HG02870 (cell line): ENCODE results near the gene CDK3.
"Not testable (repeated sequence)": the region's sequence is repeated elsewhere in the genome, so short reads cannot be mapped to it uniquely, and the experiment has no call there.

Experiments
- ATAC-seq: cut with Tn5 transposase; IDR thresholded peaks from one replicate; pipeline ENCODE4 v1.9.1; 2021; ENCODE audit warnings: mild to moderate bottlenecking, moderate library complexity; ENCODE audit not compliant: unreplicated experiment

CDK3 gene

DNA sequence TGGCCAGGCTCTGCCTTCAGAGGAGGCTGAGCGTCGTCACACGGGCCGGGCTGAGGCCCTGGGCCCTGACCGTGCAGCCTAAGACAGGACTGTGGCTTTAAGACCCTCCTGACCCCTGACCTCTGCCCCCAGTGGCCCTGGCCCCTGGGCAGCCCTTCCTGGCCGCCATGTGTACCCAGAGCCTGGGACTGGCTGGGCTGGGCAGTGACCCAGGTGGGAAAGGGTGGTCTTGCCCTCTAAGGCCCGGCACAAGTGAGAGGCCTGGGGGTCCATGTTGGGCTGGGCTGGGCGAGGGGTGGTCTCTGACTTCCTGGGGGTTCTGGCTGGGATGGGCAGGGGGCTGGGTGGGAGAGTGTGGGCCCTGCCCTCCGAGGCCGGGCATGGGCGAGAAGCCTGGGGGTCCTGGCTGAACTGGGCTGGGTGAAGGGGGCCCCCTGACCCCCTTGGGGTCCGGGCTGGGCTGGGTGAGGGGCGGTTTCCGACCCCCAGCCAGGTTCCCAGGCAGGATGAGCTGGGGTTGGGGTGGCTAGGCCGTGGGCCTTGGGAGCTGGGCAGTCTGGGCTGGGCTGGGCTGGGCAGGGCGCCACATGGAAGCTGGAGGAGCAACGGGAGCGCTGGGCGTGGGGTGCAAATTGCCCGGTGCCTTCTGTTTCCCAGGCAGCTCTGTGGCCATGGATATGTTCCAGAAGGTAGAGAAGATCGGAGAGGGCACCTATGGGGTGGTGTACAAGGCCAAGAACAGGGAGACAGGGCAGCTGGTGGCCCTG is at the start of gene CDK3:
CDK3 (plus strand) TSS at position 101 of the 767 bp plus-strand sequence; CDS start at position 672, 571 bp downstream.
- ATAC-seq = no peak

DNA sequence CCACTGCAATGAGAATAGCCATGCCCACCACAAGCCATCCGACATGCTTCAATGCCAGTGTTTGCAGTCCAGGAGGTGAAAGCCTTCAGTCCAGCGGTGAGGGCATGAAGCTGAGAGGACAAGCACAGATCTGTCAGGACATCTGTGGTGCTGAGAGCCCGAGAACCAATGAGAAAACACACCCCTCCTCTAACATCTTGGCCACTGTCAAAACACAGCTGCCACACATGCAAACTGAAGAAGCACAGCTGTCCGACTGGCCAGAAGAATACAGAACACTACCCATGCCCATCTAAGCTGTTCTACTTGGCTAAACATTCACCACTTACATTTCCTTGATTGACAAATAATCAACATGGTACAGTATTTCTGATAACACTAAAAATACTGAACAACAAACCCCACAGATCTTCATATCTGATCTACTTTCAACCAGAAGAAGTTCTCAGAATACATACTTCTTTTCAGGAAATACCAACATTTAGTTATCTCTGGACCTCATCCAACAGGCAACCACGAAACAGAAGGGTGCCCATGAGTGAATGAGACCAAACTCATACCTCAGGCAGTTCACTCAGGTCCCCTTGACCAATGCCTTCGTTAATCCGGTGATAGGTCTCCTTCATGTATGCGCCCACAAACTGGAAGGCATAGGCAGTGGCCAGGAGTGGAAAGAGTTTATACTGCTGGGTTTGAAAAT is 49.6 kb upstream of the CDK3 start:
- no peak for ATAC-seq

DNA sequence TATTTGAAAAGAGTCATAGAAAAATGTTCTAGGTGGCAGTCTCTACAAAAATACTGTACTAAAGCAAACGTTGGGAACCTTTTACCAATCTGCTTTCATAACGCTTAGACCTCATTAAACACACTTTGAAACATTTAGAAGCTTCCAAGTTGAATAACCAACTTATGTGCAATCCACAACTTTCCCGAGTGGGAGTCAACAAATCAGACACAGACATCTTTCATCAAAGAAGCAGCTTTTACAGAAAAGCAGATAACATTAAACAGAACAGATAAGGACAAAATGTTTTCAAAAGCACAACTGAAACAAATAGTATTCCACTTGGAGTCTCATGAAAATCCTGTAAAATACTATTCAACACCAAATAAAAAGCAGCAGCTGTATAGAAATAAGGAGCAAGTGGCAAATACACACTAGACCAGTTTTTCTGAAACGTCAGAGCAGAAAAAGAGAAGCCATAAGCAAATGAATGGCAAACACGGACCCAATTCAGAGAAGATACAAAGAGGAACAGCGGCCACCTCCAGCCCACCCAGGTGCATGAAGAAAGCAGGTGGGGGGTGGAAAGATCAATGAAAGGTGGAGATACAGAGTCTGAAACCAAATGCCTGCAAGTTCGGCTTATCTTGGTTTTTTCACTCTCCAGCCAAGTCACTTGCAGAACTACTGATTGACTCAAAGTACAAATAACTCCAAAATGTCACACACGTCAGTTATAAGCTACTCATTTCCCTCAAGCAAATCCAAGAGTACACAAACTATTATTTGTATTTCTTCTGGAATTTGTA is 41.4 kb upstream of the CDK3 start:
- ATAC-seq = no peak

DNA sequence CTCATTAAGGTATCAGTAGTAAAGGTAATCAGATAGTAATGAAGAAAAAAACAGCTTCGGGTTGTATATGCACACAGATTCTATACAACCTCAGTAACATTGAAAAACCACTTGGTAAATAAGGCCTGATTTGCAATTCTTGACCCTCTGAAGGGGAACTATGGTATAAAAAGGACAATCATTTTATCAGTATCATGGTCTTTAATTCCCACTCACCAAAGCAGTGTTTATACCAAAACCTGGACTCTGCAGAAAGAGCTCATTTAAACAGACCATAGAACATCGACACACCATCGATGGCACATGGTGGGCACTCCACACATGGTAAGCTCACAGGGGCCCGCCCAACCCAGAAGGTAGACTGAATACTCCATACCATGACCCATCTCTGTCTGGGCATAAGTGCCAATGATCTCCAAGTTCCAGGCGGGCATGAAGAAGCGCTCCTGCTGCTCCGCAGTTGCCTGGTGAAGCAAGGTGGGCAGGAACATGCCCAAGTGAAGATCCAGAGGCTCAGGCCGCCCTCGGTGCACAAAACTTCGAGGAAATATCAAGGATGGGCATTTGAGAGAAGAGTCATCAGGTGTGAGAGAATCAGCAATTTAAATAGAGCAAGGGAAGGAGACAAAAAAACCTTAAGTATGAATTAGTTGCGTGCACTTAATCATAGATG is 40.7 kb upstream of the CDK3 start:
- ATAC-seq = no peak

DNA sequence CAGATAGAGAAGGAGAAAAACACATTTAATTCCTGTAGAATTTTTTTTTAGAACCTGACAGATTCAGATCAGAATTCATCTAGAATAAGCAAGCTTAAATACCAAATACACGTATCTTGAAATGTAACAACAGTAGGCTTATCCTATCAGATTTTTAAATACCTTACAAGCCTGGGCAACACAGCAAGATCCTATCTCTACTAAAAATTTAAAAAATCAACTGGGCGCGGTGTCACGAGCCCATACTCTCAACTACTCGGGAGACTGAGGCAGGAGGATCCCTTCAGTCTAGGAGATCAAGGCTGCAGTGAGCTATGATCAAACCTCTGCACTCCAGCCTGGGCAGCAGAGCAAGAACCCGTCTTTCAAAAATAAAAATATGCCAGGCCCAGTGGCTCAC is 35.2 kb upstream of the CDK3 start:
- ATAC-seq = no peak

DNA sequence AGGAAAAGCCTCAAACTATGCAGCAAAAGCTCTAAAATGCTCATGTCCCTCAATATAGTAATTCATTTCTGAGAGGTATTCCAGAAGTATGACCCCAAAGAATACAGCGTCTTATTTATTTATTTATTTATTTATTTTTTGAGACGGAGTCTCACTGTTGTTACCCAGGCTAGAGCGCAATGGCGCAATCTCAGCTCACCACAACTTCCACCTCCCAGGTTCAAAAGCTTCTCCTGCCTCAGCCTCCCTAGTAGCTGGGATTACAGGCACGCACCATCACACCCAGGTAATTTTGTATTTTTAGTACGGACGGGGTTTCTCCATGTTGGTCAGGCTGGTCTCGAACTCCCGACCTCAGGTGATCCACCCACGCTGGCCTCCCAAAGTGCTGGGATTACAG is 31.6 kb upstream of the CDK3 start:
- ATAC-seq = not testable (repeated sequence)

DNA sequence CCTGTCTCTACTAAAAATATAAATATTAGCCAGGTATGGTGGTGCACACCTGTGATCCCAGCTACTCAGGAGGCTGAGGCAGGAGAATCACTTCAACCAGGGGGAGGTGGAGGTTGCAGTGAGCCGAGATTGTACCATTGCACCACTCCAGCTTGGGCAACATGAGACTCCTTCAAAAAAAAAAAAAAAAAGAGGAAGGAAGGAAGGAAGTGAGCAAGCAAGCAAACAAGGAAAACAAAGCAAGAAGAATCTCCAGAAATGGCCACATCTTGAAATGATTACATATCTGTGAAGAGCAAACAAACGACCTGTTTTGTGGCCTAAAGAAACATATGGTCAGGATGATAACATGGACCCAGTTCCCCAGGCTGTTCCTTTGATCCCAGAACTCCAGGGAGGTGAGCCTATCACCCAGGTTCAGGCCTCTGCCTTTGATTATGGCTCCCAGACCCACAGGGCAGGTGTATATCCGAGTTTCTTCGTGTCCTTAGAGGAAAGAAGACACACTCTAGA is 30.6 kb upstream of the CDK3 start:
- ATAC-seq = no peak

DNA sequence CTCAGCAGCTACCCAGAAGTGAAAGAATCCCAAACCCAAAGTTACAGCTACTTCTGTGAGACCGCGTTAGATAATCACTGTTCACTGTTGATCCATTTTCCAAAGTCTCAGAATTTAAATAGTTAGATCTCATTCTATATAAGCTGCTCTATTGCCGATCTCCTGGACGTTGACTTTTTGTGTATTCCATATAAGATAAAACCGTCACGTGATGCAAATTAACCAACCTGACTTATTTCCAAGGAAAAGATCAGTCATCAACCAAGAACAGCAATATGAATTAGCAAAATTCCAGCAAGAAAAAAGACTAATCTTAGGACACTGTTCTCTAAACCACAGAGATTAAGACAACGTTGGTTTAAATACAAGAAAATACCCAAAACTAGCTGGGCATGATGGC is 30.0 kb upstream of the CDK3 start:
- ATAC-seq = no peak

DNA sequence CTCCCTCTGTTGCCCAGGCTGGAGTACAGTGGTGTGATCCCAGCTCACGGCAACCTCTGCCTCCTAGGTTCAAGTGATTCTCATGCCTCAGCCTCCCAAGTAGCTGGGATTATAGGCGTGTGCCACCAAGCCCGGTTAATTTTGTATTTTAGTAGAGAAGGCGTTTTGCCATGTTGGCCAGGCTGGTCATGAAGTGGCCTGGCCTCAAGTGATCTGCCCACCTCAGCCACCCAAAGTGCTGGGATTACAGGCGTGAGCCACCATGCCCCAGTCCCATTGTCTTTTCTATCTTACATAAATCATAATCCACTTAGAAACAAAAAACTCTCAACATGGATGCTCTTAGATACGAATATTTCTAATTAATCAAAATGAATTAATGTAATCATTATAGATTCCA is 25.5 kb upstream of the CDK3 start:
- ATAC-seq = not testable (repeated sequence)

DNA sequence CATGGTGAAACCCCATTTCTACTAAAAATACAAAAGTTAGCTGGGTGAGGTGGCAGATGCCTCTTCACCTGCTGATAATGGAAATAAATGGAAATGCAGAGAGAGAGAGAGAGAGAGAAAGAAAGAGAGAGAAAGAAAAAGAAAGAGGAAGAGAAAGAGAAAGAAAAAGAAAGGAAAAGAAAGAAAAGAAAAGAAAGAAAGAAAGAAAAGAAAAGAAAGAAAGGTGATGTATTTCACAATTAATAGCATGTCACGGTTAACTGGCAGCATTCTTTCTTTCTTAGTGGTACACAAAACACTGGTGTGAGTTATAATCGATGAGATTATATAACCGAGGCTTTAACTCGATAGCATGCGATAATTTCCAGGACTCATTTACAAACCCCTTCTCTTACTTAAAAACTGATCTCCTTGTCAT is 24.9 kb upstream of the CDK3 start:
- ATAC-seq = no peak

DNA sequence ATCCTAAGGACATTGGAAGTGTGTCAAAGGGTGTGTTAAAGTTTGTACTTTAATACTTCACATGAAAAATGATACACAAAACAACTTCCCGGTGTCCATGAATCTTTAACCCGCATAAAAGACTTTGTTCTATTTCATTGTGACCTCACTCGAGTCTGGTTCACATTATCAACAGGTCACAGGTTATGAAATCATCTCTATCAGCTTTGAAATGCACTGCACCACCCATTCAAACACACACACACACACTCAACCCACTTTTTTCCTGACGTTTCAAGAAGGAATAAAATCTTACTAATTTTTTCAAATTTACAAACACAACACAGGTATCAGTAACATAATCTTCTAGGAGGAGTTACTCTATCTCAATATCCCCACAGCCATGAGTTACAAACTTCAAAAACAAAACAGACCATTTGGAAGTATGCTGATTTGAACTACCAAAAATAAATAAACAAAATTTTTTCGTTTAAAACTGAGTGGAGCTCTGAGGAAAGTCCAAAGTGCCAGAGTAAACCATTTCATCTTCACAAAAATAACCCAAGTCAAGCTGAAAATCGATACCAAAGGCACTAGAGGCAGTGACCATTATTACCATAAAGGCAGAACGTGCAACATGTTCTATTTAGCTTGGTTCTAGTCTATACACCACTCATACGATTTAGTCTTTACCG is 24.3 kb upstream of the CDK3 start:
- no peak for ATAC-seq

DNA sequence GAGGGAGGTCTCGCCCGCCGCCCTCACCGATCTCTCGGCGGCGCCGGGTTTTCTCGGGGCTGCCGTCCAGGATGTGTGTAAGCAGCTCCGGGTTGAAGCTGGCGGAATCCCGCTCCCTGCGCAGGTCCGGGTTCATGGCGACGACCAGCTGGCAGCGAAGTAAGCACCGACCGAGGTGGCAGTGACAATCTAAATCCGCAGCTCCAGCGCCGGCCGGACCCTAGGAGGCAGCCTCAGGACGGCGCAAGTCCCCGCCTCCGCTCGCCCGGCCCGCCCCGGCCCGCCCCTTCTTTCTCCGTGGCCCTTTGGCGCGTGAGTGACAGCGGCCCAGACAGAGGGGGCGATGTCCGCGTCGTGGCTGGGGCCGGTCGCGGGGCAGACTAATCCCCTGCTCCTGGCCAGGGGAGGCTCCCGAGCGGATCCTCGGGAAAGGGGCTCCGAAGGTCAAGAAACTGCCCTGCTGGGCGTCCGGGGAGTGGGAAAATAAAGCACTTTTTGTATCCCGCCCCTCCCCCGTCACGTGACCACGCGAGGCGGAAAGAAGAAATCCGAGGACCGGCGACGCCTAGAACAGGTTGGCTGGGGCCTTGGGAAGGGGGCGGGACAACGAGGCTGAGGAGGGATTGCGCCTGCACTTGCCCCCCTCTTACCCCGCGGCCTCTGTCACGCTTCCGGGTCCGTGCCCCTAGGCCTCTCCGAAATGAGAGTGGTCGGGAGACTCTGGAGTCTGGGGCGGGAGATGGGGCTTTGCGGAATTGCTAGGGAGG is 21.5 kb upstream of the CDK3 start, which contains the start of the genes ACOX1 and TEN1:
ACOX1 (minus strand) TSS at position 229 of the 767 bp plus-strand sequence; CDS start at position 136, 93 bp downstream.
TEN1 (plus strand) TSS at position 303 of the 767 bp plus-strand sequence. CDS start 6,953 bp downstream, outside the sequence.
- ATAC-seq = peak; percentile 92

DNA sequence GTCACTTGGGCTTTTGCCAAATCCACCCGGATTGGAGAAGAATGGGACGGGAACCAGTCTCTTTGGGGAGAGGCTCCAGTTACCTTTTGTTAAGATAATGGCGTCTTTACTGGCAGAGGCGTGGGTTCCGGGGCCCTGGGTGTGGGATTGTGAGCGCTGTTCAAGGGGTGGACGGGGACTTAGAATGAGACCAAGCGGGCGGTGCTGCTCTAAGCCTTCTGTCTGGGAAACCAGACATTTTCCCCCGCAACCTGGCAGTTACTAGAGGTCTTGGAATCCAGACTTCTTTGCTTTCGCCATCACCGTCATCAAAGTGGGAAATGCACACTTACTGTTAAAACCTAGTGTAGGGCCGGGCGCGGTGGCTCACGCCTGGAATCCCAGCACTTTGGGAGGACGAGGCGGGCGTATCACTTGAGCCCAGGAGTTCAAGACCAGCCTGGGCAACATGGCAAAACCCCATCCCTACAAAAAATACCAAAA is 20.9 kb upstream of the CDK3 start:
- peak; percentile 14 for ATAC-seq

DNA sequence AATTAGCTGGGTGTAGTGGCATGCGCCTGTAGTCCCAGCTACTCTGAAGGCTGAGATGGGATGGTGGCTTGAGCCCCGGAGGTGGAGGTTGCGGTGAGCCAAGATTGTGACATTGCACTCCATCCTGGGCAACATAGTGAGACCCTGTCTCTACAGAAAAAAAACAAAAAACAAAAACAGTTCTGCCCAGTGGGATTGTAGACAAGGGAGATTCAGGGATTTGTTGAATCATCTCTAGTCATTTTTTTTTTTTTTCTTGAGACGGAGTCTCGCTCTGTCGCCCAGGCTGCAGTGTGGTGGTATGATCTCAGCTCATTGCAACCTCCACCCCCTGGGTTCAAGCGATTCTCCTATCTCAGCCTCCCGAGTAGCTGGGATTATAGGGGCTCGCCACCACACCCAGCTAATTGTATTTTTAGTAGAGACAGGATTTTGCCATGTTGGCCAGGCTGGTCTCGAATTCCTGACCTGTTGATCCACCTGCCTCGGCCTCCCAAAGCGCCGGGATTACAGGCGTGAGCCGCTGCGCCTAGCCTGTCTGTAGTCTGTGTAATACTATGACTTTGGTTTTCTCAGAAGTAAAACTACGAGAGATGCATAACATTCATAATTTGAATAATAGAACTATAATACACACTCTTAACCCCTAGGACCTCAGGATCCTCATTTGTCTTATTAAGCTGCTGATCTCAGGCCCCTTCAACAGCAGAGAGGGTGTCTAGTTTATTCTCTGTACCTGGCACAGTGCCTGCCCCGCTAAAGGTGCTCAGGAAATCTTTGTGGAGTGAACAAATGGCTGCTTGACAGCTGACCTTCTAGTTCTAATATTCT is 20.3 kb upstream of the CDK3 start:
- ATAC-seq = no peak

DNA sequence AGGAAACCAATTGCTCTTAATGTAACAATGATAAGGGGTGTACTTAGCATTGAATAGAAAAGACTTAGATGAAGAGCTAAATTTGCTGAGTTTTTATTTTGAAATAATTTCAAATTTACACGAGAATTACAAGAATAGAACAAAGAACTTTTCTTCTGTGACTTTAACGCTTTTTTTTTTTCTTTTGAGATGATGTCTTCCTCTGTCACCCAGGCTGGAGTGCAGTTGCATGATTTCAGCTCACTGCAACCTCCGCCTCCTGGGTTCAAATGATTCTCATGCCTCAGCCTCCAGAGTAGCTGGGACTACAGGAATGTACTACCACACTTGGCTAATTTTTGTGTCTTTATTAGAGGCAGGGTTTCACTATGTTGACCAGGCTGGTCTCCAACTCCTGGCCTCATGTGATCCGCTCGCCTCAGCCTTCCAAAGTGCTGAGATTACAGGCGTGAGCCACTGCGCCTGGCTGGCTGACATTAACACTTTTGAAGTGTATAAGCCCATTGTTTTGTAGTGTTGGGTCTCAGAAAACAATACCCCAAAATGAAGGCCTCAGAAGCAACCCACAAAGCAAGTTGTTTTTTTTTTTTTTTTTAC is 19.5 kb upstream of the CDK3 start:
- no peak for ATAC-seq

DNA sequence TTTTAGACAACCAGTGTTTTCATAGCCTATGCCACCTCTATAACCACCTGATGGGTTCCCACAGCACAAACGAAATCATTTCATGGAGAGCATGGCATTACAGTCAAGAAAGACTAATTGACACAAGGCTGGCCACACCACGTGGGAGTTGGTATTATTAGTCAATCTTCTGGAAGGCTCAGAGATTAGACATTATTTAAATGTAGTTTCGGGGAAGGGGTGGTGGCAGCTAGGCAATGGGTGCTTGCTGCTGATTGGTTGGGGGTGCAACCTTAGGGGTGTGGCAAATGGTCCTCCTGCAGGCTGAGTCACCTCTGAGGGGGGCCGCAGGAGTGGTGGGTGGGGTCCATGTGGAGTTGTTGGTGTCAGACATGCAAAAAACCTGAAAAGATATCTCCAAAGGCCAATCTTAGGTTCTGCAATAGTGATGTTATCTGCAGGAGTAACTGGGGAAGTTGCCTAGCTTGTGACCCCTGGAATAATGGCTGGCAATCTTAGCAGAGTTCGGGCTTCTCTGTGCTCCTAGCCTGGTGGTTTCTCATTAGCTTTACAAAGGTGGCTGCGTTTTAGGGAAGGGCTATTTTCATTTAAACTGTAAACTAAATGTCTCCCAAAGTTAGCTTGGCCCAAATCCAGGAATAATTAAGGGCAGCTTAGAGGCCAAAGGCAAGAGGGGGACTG is 17.0 kb upstream of the CDK3 start:
- ATAC-seq = no peak

DNA sequence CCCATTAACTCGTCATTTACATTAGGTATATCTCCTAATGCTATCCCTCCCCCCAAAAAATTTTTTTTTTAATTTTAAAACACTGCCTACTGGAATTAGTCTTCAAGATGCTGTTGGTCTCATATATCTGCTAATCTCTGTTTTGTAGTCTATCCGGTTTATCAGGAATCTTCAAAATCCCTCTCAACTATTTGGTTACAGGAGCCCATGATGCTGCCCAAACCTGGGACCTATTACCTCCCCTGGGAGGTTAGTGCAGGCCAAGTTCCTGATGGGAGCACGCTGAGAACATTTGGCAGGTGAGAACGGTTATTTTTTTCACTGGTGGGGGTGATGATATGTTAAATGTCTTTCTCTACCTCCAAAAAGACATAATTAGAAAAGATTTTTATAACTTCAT is 14.7 kb upstream of the CDK3 start:
- ATAC-seq = no peak
